H1 (cell line): ENCODE data around the gene FAM83F. TPM values are rescaled to one million over a fixed set of nuclear protein-coding genes. Genes with fewer than 3 reads are reported as not detected.

Source experiments
- RAD21 ChIP-seq, 2 experiments: IDR thresholded peaks in 1 of 2; conservative IDR thresholded peaks in 1 of 2; 2 replicates each; pipeline ENCODE4 v1.6.1; 2011; ENCODE audit warnings: low read depth in 2 of 2, low read length in 2 of 2, improper control_type of control experiment in 1 of 2, inconsistent platforms in 1 of 2, mild to moderate bottlenecking in 1 of 2, moderate library complexity in 1 of 2
- SIX5 ChIP-seq: IDR thresholded peaks from 2 replicates; pipeline ENCODE4 v1.6.1; 2011; ENCODE audit warnings: mild to moderate bottlenecking, low read depth, low read length
- SP2 ChIP-seq: IDR thresholded peaks from 2 replicates; pipeline ENCODE4 v1.6.1; 2012; ENCODE audit warnings: mild to moderate bottlenecking, low read length, inconsistent platforms
- polyA plus RNA-seq, 7 experiments: library from polyadenylated mRNA; depleted of rRNA in 3 of 7; stranded (reverse) in 5 of 7; unstranded in 2 of 7; fragments of >200 nt in 5 of 7; fragments of 200-250 nt in 2 of 7; gene quantifications; 1 replicate in 5 of 7; 2 replicates in 1 of 7; 4 replicates in 1 of 7; pipeline versions ENCODE4 v1.2.1 to v1.2.3, GENCODE V29; 2011 to 2013; ENCODE audit warnings: missing spikeins in 2 of 7, mixed read lengths in 2 of 7
- total RNA-seq: library from RNA; stranded (reverse); fragmentation: NEBNext Ultra II Directional; extraction: Animal tissue kit (Norgen Biotek cat#: 25700); gene quantifications from 2 replicates; pipeline ENCODE4 v1.2.1, GENCODE V29; 2021
- TF ChIP-seq, protein P1 (sequence below): IDR thresholded peaks from 2 replicates; pipeline ENCODE4 v1.6.1; 2012; ENCODE audit warnings: inconsistent platforms

FAM83F gene
- total and polyA plus RNA-seq, 2 of the 8 experiments (the other 6 are each of a cell fraction or from before 2014, with no cell fraction given), result 8.6 to 18.9 TPM

DNA sequence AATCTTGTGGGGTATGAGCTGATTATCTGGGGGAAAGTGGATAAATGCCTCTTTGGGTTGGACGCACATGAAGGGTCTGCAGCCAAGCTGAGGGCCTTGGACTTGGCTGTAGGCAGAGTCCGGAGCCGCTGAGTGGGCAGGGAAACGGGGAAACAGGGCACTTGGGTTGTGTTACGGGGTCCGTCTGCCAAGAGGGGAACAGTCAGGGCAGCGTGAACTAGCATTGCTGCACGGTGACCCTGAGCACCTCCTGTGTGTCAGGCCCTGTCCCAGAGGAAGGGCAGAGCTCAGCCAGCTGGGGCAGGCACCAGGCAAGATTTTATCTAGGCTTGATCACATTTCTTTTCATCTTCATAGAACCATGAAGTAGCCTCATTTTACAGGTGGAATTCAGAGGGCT is 11.9 kb downstream of the FAM83F start (continued):
- TF ChIP-seq, protein P1, sequence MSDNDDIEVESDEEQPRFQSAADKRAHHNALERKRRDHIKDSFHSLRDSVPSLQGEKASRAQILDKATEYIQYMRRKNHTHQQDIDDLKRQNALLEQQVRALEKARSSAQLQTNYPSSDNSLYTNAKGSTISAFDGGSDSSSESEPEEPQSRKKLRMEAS, result no peak
- TF ChIP-seq RAD21 (IDR thresholded peaks at IDR 0.05 in 1 of 2, conservative IDR thresholded peaks at IDR 0.05 in 1 of 2; ENCODE audit: low read depth in 2 of 2, low read length in 2 of 2), result no peak
- TF ChIP-seq SP2, result no peak
- no peak for TF ChIP-seq SIX5
